ENCODE results near the gene CTDP1. TPM values are rescaled to one million over a fixed set of nuclear protein-coding genes. Genes with fewer than 3 reads are reported as not detected.

The CTDP1 gene
- total RNA-seq, 1 donor = 20.7 TPM

DNA sequence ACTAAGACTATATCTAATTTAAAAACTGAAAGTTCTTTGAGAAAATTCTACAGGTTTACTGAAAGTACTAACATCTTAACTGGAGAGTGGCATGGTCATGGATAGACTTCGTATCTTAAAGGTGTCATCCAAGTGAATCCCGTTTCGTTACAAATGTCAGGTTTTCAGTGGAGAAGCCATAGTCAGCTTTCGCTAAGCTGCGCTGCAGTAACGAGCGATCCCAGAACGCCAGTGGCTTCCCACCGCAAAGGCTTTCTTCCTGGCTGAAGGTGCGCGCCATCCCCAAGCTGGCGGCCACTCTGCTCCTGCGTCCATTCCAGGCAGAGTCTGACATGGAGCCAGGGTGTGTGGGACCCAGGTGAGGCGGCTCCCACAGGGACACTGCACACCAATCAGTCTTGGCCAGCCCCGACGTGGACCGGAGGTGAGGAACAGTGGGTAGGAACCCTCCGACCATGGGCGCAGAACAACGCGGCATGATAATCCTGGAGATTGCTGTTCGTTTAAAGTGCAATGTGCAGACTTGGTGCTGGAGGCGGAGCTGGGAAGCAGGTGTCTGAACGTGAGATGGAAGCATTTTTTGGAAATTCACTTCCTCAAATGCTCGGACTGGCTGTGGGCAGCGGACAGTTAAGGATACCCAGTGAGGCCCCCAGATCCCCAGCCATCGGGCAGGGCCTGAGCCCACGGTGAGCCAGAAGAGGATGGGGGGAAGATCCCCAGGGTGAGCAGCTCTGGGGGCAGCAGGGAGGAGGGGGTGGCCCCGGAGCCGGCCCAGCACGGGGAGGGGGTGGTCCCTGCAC, 90.3 kb downstream of the CTDP1 start:
- no peak overlapping the region for H3K4me3 ChIP-seq (ENCODE audit: low read depth, low read length)
- TF ChIP-seq, protein P1, sequence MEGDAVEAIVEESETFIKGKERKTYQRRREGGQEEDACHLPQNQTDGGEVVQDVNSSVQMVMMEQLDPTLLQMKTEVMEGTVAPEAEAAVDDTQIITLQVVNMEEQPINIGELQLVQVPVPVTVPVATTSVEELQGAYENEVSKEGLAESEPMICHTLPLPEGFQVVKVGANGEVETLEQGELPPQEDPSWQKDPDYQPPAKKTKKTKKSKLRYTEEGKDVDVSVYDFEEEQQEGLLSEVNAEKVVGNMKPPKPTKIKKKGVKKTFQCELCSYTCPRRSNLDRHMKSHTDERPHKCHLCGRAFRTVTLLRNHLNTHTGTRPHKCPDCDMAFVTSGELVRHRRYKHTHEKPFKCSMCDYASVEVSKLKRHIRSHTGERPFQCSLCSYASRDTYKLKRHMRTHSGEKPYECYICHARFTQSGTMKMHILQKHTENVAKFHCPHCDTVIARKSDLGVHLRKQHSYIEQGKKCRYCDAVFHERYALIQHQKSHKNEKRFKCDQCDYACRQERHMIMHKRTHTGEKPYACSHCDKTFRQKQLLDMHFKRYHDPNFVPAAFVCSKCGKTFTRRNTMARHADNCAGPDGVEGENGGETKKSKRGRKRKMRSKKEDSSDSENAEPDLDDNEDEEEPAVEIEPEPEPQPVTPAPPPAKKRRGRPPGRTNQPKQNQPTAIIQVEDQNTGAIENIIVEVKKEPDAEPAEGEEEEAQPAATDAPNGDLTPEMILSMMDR (IDR thresholded peaks at IDR 0.05; ENCODE audit: insufficient read depth, low read depth, low read length) = no peak
- no peak for DNase-seq (ENCODE audit: low read depth)

DNA sequence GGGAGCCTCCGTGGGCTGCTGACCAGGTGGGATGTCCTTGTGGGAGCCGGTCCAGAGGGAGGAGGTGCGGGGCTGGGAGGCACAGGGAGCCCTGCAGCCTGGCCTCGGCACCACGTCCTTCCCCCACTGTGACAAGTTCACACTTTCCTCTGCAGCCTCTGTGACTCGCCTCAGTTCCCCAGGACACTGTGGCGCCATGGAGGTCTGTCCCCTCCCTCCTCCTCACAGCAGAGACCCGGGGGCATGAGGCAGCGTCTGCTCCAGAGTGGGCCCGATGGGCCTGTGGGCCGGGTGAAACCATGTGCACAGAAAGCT, 90.9 kb downstream of the CTDP1 start:
- TF ChIP-seq, protein P1 (IDR thresholded peaks at IDR 0.05; ENCODE audit: insufficient read depth, low read depth, low read length) = no peak
- no peak overlapping the region for H3K4me3 ChIP-seq (ENCODE audit: low read depth, low read length)
- no peak for DNase-seq (ENCODE audit: low read depth)

DNA sequence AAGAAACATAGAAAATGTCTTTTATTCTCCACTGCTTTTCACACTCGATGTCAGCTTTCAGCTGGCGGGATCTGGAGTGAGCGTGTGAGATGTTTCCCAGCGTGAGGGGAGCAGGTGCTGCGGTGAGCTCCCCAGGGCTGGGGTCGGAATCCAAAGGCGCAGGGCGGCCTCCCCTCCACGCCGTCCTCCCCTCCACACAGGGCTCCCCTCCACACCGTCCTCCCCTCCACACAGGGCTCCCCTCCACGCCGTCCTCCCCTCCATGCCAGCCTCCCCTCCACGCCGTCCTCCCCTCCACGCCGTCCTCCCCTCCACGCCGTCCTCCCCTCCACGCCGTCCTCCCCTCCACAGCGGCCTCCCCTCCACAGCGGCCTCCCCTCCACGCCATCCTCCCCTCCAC, 91.2 kb downstream of the CTDP1 start:
- DNase-seq (ENCODE audit: low read depth) = no peak
- TF ChIP-seq, protein P1 (IDR thresholded peaks at IDR 0.05; ENCODE audit: insufficient read depth, low read depth, low read length) = no peak
- no peak overlapping the region for H3K4me3 ChIP-seq (ENCODE audit: low read depth, low read length)

DNA sequence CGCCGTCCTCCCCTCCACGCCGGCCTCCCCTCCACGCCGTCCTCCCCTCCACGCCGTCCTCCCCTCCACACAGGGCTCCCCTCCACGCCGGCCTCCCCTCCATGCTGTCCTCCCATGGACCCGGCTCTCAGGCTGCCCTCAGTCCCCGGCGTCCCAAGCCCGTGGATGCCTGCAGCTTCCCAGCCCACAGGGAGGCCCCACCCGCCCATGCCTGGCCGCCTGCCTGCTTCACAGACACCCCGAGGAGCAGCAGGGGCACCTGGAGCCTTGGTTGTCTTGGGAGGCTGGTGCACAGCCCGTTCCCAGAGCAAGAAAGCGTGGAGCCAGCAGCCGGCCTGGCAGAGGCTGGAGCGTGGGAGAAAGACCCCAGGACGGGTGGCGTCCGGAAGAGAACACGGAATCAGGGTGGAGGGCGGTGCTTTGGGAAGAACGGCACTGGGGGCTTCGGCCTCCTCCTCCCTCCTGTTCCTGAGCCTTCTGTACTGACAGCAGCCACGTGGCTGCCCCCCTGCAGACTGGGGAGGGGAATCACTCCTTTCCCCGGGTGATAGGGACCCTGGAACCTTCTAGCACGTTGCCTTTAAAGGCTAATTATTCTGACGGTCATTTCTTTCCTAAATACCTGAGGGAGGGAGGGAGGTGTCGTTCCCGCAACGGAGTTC, 92.0 kb downstream of the CTDP1 start:
- TF ChIP-seq, protein P1 (IDR thresholded peaks at IDR 0.05; ENCODE audit: insufficient read depth, low read depth, low read length) = no peak
- no peak for DNase-seq (ENCODE audit: low read depth)
- no peak overlapping the region for H3K4me3 ChIP-seq (ENCODE audit: low read depth, low read length)

DNA sequence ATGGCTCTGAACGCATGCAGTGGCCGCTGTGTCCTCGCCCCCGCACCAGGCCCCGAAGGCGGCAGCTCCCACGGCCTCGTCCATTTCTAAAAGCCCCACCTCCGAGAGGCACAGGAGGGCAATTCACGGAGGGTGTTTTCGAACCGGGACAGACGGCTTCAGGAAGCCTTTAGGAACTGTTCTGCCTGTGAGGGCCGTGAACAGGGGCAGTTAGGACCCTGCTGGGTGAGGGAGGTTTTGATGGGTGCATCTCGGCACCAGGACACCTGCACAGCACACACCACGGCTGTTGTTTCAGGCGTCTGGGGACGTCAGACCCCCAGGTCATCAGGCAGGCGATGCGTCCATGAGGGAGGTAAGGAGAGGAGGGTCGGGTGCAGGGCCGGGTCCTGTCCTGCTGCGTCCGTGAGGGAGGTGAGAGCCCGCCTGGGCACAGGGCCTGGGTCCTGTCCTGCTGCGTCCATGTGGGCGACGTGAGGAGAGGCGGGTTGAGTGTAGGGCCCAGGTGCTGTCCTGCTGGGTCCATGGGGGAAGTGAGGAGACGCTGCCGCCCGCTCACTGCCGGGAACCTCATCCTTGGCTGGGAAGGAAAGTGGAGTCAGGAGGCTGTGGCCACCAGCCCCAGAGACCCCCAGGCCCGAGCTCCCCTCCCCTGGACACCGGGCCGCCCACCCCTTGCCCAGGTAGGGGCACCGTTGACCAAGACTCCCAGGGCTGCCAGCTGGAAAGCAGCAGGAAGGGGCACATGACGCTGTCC, 92.7 kb downstream of the CTDP1 start:
- TF ChIP-seq, protein P1 (IDR thresholded peaks at IDR 0.05; ENCODE audit: insufficient read depth, low read depth, low read length) = no peak
- no peak for DNase-seq (ENCODE audit: low read depth)
- no peak overlapping the region for H3K4me3 ChIP-seq (ENCODE audit: low read depth, low read length)

DNA sequence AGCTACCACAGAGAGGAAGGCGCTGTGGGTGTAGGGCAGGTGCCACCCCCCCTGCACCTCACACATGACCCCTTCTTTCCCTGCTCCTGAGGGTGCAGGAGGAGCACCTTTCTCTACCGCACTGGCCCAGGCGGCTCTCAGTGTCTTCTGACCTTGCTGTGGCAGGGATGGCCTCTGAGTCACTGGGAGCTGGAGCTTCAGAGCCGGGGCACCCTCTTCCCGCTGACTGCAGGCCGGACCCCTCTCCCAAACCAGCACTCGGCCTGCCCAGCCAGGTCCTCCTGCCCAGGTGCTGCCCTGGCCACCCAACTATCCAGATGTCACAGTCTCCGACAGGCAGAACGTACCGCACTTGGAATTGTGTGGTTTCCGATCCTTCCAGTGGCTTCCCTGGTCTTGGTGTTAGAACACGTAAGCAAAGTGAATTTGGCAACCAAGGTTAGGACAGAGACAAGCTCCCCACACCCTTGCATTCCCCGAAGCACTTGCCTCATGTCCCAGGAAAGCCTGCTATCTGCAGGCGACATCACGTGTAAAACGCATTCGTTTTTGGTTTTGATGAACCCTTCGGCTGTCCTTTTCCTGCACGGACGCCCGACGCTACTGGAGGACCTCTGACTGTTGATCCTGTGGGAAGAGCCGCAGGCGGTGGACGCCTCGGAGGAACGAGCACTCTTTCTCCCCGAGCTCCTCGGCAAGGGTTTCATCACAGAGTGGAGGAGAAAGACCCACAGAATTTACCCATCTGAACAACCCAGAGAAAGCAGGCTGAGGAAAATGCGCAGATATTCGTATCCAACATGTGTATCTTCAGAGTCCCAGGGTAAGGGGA, 93.5 kb downstream of the CTDP1 start:
- TF ChIP-seq, protein P1 (IDR thresholded peaks at IDR 0.05; ENCODE audit: insufficient read depth, low read depth, low read length) = no peak
- DNase-seq (ENCODE audit: low read depth) = no peak
- no peak overlapping the region for H3K4me3 ChIP-seq (ENCODE audit: low read depth, low read length)

Measured in fibroblast of villous mesenchyme (primary cell).